ENCODE data around the gene PLCB4. TPM values are rescaled to one million over a fixed set of nuclear protein-coding genes. Genes with fewer than 3 reads are reported as not detected.

PLCB4 gene
- total RNA-seq, 1 experiment from 2014 or later = 12.9 TPM

GRCh38 chr20:9261781-9262180, 192.9 kb downstream of the PLCB4 start:
- Mint-ChIP-seq H3K4me1 (ENCODE audit: low read depth, unreplicated experiment) (peaks cover 19% of the 10 kb centered on the region), H3K36me3 (ENCODE audit: insufficient read depth, unreplicated experiment) (no peaks in the 10 kb centered on the region), H3K27ac (ENCODE audit: unreplicated experiment) (no peak overlapping the region), H3K4me3 (ENCODE audit: low read depth, unreplicated experiment) (no peak overlapping the region), H3K9me3 (ENCODE audit: low read depth, unreplicated experiment) (no peaks in the 10 kb centered on the region), H3K27me3 (ENCODE audit: unreplicated experiment) (no peaks in the 10 kb centered on the region)
- BruUV-seq (replicated peaks) = no TSS peak
- DNase-seq = no peak
- CTCF ChIA-PET = no interaction called here
- intact Hi-C loops (cut with micrococcal nuclease; ENCODE audit: unreplicated experiment) = no loop called here
- no peak for TF ChIP-seq CTCF (IDR thresholded peaks at IDR 0.05; ENCODE audit: unreplicated experiment)

- Mint-ChIP-seq H3K4me1 (ENCODE audit: low read depth, unreplicated experiment) (peaks cover 19% of the 10 kb centered on the region), H3K36me3 (ENCODE audit: insufficient read depth, unreplicated experiment) (no peaks in the 10 kb centered on the region), H3K9me3 (ENCODE audit: low read depth, unreplicated experiment) (no peaks in the 10 kb centered on the region), H3K27me3 (ENCODE audit: unreplicated experiment) (no peaks in the 10 kb centered on the region), H3K4me3 (ENCODE audit: low read depth, unreplicated experiment) (no peak overlapping the region), H3K27ac (ENCODE audit: unreplicated experiment) (no peak overlapping the region)
- intact Hi-C loops (cut with micrococcal nuclease; ENCODE audit: unreplicated experiment) = no loop called here
- no peak for TF ChIP-seq CTCF (IDR thresholded peaks at IDR 0.05; ENCODE audit: unreplicated experiment)
- CTCF ChIA-PET = no interaction called here
- DNase-seq = no peak
- no TSS peak for BruUV-seq (replicated peaks)
These were observed 193.8 kb downstream of the PLCB4 start for GRCh38 chr20:9262653-9263194.

GRCh38 chr20:9269280-9269971, 200.5 kb downstream of the PLCB4 start:
- TF ChIP-seq CTCF (IDR thresholded peaks at IDR 0.05; ENCODE audit: unreplicated experiment) = no peak
- no peak for DNase-seq
- no peak overlapping the region for H3K27ac Mint-ChIP-seq (ENCODE audit: unreplicated experiment)
- no peaks in the 10 kb centered on the region for H3K9me3 Mint-ChIP-seq (ENCODE audit: low read depth, unreplicated experiment)
- intact Hi-C loops (cut with micrococcal nuclease; ENCODE audit: unreplicated experiment) = no loop called here
- H3K4me1 Mint-ChIP-seq (ENCODE audit: low read depth, unreplicated experiment) = no peaks in the 10 kb centered on the region
- H3K4me3 Mint-ChIP-seq (ENCODE audit: low read depth, unreplicated experiment) = no peak overlapping the region
- H3K36me3 Mint-ChIP-seq (ENCODE audit: insufficient read depth, unreplicated experiment) = peaks cover 4% of the 10 kb centered on the region
- CTCF ChIA-PET = no interaction called here
- no TSS peak for BruUV-seq (replicated peaks)
- H3K27me3 Mint-ChIP-seq (ENCODE audit: unreplicated experiment) = no peaks in the 10 kb centered on the region

GRCh38 chr20:9270831-9271230, 201.9 kb downstream of the PLCB4 start:
- no peak overlapping the region for H3K4me3 Mint-ChIP-seq (ENCODE audit: low read depth, unreplicated experiment)
- no peak for DNase-seq
- intact Hi-C loops (cut with micrococcal nuclease; ENCODE audit: unreplicated experiment) = no loop called here
- CTCF ChIA-PET = no interaction called here
- H3K27me3 Mint-ChIP-seq (ENCODE audit: unreplicated experiment) = no peaks in the 10 kb centered on the region
- peaks cover 2% of the 10 kb centered on the region for H3K9me3 Mint-ChIP-seq (ENCODE audit: low read depth, unreplicated experiment)
- H3K27ac Mint-ChIP-seq (ENCODE audit: unreplicated experiment) = no peak overlapping the region
- H3K36me3 Mint-ChIP-seq (ENCODE audit: insufficient read depth, unreplicated experiment) = peaks cover 4% of the 10 kb centered on the region
- no peak for TF ChIP-seq CTCF (IDR thresholded peaks at IDR 0.05; ENCODE audit: unreplicated experiment)
- no TSS peak for BruUV-seq (replicated peaks)
- H3K4me1 Mint-ChIP-seq (ENCODE audit: low read depth, unreplicated experiment) = no peaks in the 10 kb centered on the region
